ENCODE measurements around the gene SEBOX.

Gene SEBOX, protein sequence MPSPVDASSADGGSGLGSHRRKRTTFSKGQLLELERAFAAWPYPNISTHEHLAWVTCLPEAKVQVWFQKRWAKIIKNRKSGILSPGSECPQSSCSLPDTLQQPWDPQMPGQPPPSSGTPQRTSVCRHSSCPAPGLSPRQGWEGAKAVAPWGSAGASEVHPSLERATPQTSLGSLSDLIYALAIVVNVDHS

DNA sequence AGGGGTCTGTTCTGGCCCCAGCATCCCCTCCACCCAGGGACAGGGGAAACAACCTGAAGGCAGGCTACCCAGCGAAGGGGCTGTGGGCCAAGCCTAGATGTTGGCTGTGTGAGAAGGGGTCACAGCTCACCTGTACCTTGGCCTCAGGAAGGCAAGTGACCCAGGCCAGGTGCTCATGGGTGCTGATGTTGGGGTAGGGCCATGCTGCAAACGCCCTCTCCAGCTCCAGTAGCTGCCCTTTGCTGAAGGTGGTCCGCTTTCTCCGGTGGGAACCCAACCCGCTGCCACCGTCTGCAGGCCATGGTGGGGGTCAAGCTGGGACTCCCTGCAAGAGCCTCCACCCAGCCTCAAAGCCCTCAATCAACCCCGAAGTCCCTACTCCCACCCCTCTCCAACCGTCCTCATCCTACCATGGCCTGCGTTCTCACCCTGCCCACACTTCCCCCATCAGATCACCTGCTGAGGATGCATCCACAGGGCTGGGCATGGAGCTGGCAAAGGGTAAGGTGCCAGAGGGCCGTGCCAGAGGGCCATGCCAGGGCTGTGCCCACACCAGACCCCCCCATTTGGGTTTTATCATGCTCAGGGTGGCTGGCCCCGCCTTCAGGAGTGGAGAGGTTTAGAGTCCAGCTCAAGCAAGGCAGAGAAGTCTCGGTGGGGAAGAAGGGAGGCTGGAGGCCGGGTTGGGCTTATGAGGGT lies at the start of gene SEBOX:
Gene SEBOX, minus strand, starts transcription at position 535 of the 699 bp plus-strand sequence. Its CDS starts 48 bp downstream, at position 487.
- TF ChIP-seq RAD21 (IDR thresholded peaks at IDR 0.05; ENCODE audit: low read depth) (no peak), TAF1 (IDR thresholded peaks at IDR 0.05; ENCODE audit: low read depth) (no peak), ZBTB7A (IDR thresholded peaks at IDR 0.05; ENCODE audit: low read depth) (no peak), CREB1 (IDR thresholded peaks at IDR 0.05; ENCODE audit: low read depth) (no peak), EGR1 (IDR thresholded peaks at IDR 0.05) (no peak), FOXM1 (IDR thresholded peaks at IDR 0.05; ENCODE audit: borderline replicate concordance, low read depth) (no peak), TCF12 (IDR thresholded peaks at IDR 0.05; ENCODE audit: low read depth) (no peak), YY1 (IDR thresholded peaks at IDR 0.05; ENCODE audit: low read depth) (no peak), EP300 (IDR thresholded peaks at IDR 0.05; ENCODE audit: borderline replicate concordance) (no peak), TEAD4 (IDR thresholded peaks at IDR 0.05) (no peak), NFIC (IDR thresholded peaks at IDR 0.05) (no peak)
- TF ChIP-seq, protein P1, sequence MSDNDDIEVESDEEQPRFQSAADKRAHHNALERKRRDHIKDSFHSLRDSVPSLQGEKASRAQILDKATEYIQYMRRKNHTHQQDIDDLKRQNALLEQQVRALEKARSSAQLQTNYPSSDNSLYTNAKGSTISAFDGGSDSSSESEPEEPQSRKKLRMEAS (IDR thresholded peaks at IDR 0.05): no peak
- TF ChIP-seq, protein P2, sequence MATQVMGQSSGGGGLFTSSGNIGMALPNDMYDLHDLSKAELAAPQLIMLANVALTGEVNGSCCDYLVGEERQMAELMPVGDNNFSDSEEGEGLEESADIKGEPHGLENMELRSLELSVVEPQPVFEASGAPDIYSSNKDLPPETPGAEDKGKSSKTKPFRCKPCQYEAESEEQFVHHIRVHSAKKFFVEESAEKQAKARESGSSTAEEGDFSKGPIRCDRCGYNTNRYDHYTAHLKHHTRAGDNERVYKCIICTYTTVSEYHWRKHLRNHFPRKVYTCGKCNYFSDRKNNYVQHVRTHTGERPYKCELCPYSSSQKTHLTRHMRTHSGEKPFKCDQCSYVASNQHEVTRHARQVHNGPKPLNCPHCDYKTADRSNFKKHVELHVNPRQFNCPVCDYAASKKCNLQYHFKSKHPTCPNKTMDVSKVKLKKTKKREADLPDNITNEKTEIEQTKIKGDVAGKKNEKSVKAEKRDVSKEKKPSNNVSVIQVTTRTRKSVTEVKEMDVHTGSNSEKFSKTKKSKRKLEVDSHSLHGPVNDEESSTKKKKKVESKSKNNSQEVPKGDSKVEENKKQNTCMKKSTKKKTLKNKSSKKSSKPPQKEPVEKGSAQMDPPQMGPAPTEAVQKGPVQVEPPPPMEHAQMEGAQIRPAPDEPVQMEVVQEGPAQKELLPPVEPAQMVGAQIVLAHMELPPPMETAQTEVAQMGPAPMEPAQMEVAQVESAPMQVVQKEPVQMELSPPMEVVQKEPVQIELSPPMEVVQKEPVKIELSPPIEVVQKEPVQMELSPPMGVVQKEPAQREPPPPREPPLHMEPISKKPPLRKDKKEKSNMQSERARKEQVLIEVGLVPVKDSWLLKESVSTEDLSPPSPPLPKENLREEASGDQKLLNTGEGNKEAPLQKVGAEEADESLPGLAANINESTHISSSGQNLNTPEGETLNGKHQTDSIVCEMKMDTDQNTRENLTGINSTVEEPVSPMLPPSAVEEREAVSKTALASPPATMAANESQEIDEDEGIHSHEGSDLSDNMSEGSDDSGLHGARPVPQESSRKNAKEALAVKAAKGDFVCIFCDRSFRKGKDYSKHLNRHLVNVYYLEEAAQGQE (IDR thresholded peaks at IDR 0.05; ENCODE audit: low read depth): no peak
- TF ChIP-seq, protein P3, sequence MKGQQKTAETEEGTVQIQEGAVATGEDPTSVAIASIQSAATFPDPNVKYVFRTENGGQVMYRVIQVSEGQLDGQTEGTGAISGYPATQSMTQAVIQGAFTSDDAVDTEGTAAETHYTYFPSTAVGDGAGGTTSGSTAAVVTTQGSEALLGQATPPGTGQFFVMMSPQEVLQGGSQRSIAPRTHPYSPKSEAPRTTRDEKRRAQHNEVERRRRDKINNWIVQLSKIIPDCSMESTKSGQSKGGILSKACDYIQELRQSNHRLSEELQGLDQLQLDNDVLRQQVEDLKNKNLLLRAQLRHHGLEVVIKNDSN (IDR thresholded peaks at IDR 0.05): no peak

DNA sequence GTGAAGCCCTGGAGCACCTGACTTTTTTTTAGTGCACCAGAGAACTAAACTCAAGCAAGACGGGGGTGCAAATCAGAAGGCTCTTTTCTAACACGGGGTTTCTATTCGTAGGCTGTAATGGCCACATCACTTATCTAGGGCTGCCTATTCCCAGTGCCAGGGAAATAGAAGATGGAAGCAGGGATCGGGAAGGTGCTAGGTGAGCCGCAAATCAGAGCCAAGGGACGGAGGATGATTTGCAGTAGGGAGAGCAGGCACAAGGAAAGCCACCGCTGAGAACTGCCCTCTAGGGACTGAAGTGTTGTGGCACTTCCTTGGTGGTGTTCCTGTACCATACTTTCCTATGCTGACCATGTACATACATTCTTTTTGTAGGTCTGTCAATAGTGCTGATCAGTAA lies 48.8 kb upstream of the SEBOX start:
- TF ChIP-seq TEAD4 (IDR thresholded peaks at IDR 0.05) (no peak), TAF1 (IDR thresholded peaks at IDR 0.05; ENCODE audit: low read depth) (no peak), CREB1 (IDR thresholded peaks at IDR 0.05; ENCODE audit: low read depth) (no peak), ZBTB7A (IDR thresholded peaks at IDR 0.05; ENCODE audit: low read depth) (no peak), NFIC (IDR thresholded peaks at IDR 0.05) (no peak), RAD21 (IDR thresholded peaks at IDR 0.05; ENCODE audit: low read depth) (no peak), EP300 (IDR thresholded peaks at IDR 0.05; ENCODE audit: borderline replicate concordance) (no peak), TCF12 (IDR thresholded peaks at IDR 0.05; ENCODE audit: low read depth) (no peak)
- TF ChIP-seq, protein P3 (IDR thresholded peaks at IDR 0.05): no peak
- TF ChIP-seq, protein P1 (IDR thresholded peaks at IDR 0.05): no peak
- TF ChIP-seq, protein P2 (IDR thresholded peaks at IDR 0.05; ENCODE audit: low read depth): no peak

DNA sequence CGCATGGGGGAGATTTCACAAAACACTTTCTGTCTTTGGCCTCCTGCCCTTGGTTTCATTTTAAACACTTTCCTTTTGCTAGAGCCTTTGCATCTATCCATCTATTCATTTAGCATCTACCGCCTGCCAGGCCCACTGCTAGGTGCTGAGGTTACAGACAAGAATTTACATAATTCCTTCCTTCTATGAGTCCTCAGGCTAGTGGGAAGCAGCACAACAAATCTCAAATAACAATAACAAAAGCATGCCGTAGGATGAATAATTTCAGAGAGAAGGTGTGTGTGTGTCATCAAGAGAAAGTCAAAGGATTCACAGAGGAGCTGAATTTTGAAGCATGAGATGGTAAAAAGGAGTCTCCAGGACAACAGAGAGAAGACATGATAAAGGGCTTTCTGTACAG lies 47.1 kb upstream of the SEBOX start:
- TF ChIP-seq CREB1 (IDR thresholded peaks at IDR 0.05; ENCODE audit: low read depth) (no peak), TEAD4 (IDR thresholded peaks at IDR 0.05) (no peak), TAF1 (IDR thresholded peaks at IDR 0.05; ENCODE audit: low read depth) (no peak), TCF12 (IDR thresholded peaks at IDR 0.05; ENCODE audit: low read depth) (no peak), EP300 (IDR thresholded peaks at IDR 0.05; ENCODE audit: borderline replicate concordance) (no peak), ZBTB7A (IDR thresholded peaks at IDR 0.05; ENCODE audit: low read depth) (no peak), FOXM1 (IDR thresholded peaks at IDR 0.05; ENCODE audit: borderline replicate concordance, low read depth) (no peak)
- TF ChIP-seq, protein P3 (IDR thresholded peaks at IDR 0.05): no peak
- TF ChIP-seq, protein P2 (IDR thresholded peaks at IDR 0.05; ENCODE audit: low read depth): no peak
- TF ChIP-seq, protein P1 (IDR thresholded peaks at IDR 0.05): no peak
